Astrocyte (in vitro differentiated cells and primary cell): ENCODE results near the gene DRC7. TPM values are rescaled to one million over a fixed set of nuclear protein-coding genes. Genes with fewer than 3 reads are reported as not detected.

ENCODE experiments used
- DNase-seq: peaks from one replicate; pipeline ENCODE4 v3.0.0-alpha.2; 2010; ENCODE audit warnings: low read depth
- FAIRE-seq: peaks from 2 replicates; lab custom pipeline; 2011; peaks lifted over from hg19 to GRCh38; lab: Jason Lieb, UNC
- H2AFZ ChIP-seq: 2 replicates; pipeline ENCODE4 v1.6.0; 2012; ENCODE audit warnings: low read depth, low read length, inconsistent platforms
- H3K27ac ChIP-seq: 2 replicates; pipeline ENCODE4 v1.5.1; 2011; ENCODE audit warnings: low read depth, low read length, inconsistent platforms
- H3K27me3 ChIP-seq: 2 replicates; pipeline ENCODE4 v1.6.0; 2011; ENCODE audit warnings: low read length, inconsistent platforms; ENCODE audit not compliant: insufficient read depth
- H3K36me3 ChIP-seq: 2 replicates; pipeline ENCODE4 v1.5.1; 2011; ENCODE audit warnings: low read length, inconsistent platforms; ENCODE audit not compliant: insufficient read depth
- H3K4me1 ChIP-seq: 2 replicates; pipeline ENCODE4 v1.5.1; 2011; ENCODE audit warnings: low read length, inconsistent platforms; ENCODE audit not compliant: insufficient read depth
- H3K4me2 ChIP-seq: 2 replicates; pipeline ENCODE4 v1.6.0; 2012; ENCODE audit warnings: low read length, inconsistent platforms
- H3K4me3 ChIP-seq: 2 replicates; pipeline ENCODE4 v1.5.1; 2011; ENCODE audit warnings: low read depth, mild to moderate bottlenecking, low read length, inconsistent platforms; ENCODE audit not compliant: insufficient read depth
- H3K79me2 ChIP-seq: 2 replicates; pipeline ENCODE4 v1.6.0; 2012; ENCODE audit warnings: mild to moderate bottlenecking, low read length, inconsistent platforms; ENCODE audit not compliant: insufficient read depth
- H3K9ac ChIP-seq: 2 replicates; pipeline ENCODE4 v1.6.0; 2012; ENCODE audit warnings: mild to moderate bottlenecking, low read length, inconsistent platforms
- H3K9me3 ChIP-seq: 2 replicates; pipeline ENCODE4 v1.5.1; 2012; ENCODE audit warnings: low read depth, mild to moderate bottlenecking, low read length, inconsistent platforms; ENCODE audit not compliant: insufficient read depth
- H4K20me1 ChIP-seq: 2 replicates; pipeline ENCODE4 v1.6.0; 2012; ENCODE audit warnings: low read length, inconsistent platforms; ENCODE audit not compliant: insufficient read depth
- H3K27ac Mint-ChIP-seq: one replicate; pipeline ENCODE4 v1.8.0; 2021; ENCODE audit warnings: mild to moderate bottlenecking, mixed read lengths; ENCODE audit not compliant: unreplicated experiment
- H3K27me3 Mint-ChIP-seq: one replicate; pipeline ENCODE4 v1.8.0; 2021; ENCODE audit warnings: low read depth, mixed read lengths; ENCODE audit not compliant: unreplicated experiment
- H3K36me3 Mint-ChIP-seq: one replicate; pipeline ENCODE4 v1.8.0; 2021; ENCODE audit warnings: low read depth, mixed read lengths; ENCODE audit not compliant: unreplicated experiment
- H3K4me1 Mint-ChIP-seq: one replicate; pipeline ENCODE4 v1.8.0; 2021; ENCODE audit warnings: low read depth, mixed read lengths; ENCODE audit not compliant: unreplicated experiment
- H3K4me3 Mint-ChIP-seq: one replicate; pipeline ENCODE4 v1.8.0; 2021; ENCODE audit warnings: mild to moderate bottlenecking, moderate library complexity, mixed read lengths; ENCODE audit not compliant: unreplicated experiment
- H3K9me3 Mint-ChIP-seq: one replicate; pipeline ENCODE4 v1.8.0; 2021; ENCODE audit warnings: mild to moderate bottlenecking, mixed read lengths; ENCODE audit not compliant: unreplicated experiment
- EZH2 ChIP-seq: IDR thresholded peaks from 2 replicates; pipeline ENCODE4 v1.6.1; 2012; ENCODE audit warnings: mild to moderate bottlenecking, low read length, inconsistent platforms; ENCODE audit not compliant: insufficient read depth
- total RNA-seq: library from RNA; stranded (reverse); gene quantifications from 2 replicates; pipeline ENCODE4 v1.2.1, GENCODE V29; 2021
- TF ChIP-seq, protein P1 (sequence below): IDR thresholded peaks from 2 replicates; pipeline ENCODE4 v1.5.1; 2011; ENCODE audit warnings: low read depth, mild to moderate bottlenecking, inconsistent platforms, low read length, moderate library complexity; ENCODE audit not compliant: insufficient read depth

DRC7 gene
- total RNA-seq, 1 donor from 2014 or later = not detected

DNA sequence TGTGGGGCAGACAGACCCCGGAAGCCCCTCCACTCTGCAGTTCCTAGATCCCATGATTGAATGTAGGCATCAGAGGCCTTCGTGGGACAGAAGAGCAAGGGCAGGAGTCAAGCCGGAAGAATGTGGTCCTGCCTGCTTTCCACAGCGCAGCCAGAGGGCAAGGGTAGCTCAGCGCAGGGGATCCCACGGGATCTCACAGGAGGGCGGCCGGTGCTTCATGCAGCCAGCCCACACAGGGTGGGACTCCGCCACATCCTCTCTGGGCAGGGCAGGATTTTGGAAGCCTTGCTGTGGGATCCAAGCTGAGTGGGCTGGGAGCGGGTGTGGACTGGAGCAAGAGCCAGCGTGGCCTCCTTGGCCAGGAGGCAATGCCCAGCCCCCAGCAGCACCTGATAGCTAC, 54.0 kb downstream of the DRC7 start:
- Mint-ChIP-seq H3K9me3 (no peaks in the 10 kb centered on the region), H3K4me3 (no peak overlapping the region), H3K4me1 (no peaks in the 10 kb centered on the region), H3K27ac (no peak overlapping the region), H3K36me3 (peaks cover 19% of the 10 kb centered on the region), H3K27me3 (no peaks in the 10 kb centered on the region)
- DNase-seq (no peak), FAIRE-seq (no peak)
- H3K4me2 ChIP-seq = no peak overlapping the region
- no peaks in the 10 kb centered on the region for H3K36me3 ChIP-seq
- H3K27me3 ChIP-seq = no peaks in the 10 kb centered on the region
- H3K4me1 ChIP-seq = no peaks in the 10 kb centered on the region
- TF ChIP-seq, protein P1, sequence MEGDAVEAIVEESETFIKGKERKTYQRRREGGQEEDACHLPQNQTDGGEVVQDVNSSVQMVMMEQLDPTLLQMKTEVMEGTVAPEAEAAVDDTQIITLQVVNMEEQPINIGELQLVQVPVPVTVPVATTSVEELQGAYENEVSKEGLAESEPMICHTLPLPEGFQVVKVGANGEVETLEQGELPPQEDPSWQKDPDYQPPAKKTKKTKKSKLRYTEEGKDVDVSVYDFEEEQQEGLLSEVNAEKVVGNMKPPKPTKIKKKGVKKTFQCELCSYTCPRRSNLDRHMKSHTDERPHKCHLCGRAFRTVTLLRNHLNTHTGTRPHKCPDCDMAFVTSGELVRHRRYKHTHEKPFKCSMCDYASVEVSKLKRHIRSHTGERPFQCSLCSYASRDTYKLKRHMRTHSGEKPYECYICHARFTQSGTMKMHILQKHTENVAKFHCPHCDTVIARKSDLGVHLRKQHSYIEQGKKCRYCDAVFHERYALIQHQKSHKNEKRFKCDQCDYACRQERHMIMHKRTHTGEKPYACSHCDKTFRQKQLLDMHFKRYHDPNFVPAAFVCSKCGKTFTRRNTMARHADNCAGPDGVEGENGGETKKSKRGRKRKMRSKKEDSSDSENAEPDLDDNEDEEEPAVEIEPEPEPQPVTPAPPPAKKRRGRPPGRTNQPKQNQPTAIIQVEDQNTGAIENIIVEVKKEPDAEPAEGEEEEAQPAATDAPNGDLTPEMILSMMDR = no peak
- TF ChIP-seq EZH2 = no peak
- no peak overlapping the region for H2AFZ ChIP-seq
- H3K27ac ChIP-seq = no peak overlapping the region
- no peaks in the 10 kb centered on the region for H3K9me3 ChIP-seq
- H3K9ac ChIP-seq = no peak overlapping the region
- H3K4me3 ChIP-seq = no peak overlapping the region
- H3K79me2 ChIP-seq = no peaks in the 10 kb centered on the region
- H4K20me1 ChIP-seq = peaks cover 3% of the 10 kb centered on the region

DNA sequence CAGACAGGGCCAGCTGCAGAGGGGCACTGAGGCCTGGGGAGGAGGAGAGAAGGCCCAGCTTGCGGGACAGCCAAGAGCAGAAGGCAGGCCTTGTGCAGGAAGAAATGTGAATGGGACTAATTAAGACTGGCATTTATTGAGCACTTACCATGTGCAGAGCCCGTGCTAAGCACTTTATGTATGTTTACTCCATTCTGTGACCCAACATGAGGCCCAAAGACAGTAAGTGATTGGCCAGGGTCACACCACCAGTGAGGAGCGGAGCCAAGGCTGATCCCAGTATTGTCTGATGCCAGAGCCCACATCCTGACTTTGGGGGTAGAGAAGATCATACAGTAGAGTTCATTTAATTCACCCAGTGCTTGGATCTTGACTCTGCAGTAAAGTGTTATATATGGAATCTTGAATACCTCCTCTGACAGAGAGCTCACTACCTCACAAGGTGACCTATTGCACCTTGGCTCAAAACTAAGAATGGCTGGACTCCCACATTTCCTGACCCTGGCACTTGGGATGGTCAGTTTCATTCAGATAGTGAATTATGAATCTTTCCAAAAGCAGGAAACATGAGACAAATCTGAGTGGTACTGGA, 54.6 kb downstream of the DRC7 start:
- Histone ChIP-seq H3K27me3 (no peaks in the 10 kb centered on the region), H2AFZ (no peak overlapping the region), H3K27ac (no peak overlapping the region), H3K4me1 (no peaks in the 10 kb centered on the region), H3K4me2 (no peak overlapping the region), H3K79me2 (no peaks in the 10 kb centered on the region), H3K4me3 (no peak overlapping the region), H4K20me1 (peaks cover 3% of the 10 kb centered on the region), H3K9ac (no peak overlapping the region), H3K9me3 (no peaks in the 10 kb centered on the region), H3K36me3 (no peaks in the 10 kb centered on the region)
- peaks cover 19% of the 10 kb centered on the region for H3K36me3 Mint-ChIP-seq
- no peak overlapping the region for H3K4me3 Mint-ChIP-seq
- no peaks in the 10 kb centered on the region for H3K4me1 Mint-ChIP-seq
- FAIRE-seq = no peak
- H3K27ac Mint-ChIP-seq = no peak overlapping the region
- H3K9me3 Mint-ChIP-seq = no peaks in the 10 kb centered on the region
- no peak for TF ChIP-seq EZH2
- TF ChIP-seq, protein P1 = no peak
- DNase-seq = no peak
- no peaks in the 10 kb centered on the region for H3K27me3 Mint-ChIP-seq

DNA sequence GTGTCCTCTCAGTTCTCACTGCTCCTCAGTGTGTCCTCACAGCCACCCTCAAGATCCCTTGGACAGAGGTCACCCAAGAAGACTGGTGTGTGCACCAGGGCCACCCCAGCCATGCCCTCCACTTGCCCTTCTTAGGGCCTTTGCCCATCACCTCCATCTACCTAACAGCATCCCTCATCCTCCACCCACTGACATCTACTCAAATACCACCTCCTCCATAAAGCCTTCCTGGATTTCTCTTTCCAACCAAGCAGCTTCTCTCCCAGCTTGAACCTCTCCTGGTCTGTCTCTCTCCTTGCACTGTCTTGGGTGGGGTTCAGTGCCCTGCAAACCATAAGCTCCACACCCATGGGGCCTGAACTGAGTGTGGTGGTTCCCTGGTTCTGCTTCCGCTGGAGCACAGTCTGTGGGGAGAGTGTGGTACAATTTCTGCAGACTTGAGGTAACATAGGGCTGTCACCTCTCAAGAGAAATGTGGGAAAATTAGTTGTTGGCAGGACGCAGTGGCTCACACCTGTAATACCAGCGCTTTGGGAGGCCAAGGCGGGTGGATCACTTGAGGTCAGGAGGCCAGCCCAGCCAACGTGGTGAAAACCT, 55.3 kb downstream of the DRC7 start:
- DNase-seq (no peak), FAIRE-seq (no peak)
- Histone ChIP-seq H3K27me3 (no peaks in the 10 kb centered on the region), H3K79me2 (no peaks in the 10 kb centered on the region), H3K4me1 (no peaks in the 10 kb centered on the region), H3K9ac (no peak overlapping the region), H2AFZ (no peak overlapping the region), H3K4me2 (no peak overlapping the region), H3K27ac (no peak overlapping the region), H4K20me1 (peaks cover 3% of the 10 kb centered on the region), H3K36me3 (no peaks in the 10 kb centered on the region), H3K9me3 (no peaks in the 10 kb centered on the region), H3K4me3 (no peak overlapping the region)
- H3K36me3 Mint-ChIP-seq = peaks cover 17% of the 10 kb centered on the region
- no peak for TF ChIP-seq EZH2
- TF ChIP-seq, protein P1 = no peak
- H3K9me3 Mint-ChIP-seq = no peaks in the 10 kb centered on the region
- H3K27ac Mint-ChIP-seq = no peak overlapping the region
- no peaks in the 10 kb centered on the region for H3K4me1 Mint-ChIP-seq
- H3K27me3 Mint-ChIP-seq = no peaks in the 10 kb centered on the region
- H3K4me3 Mint-ChIP-seq = no peak overlapping the region
